ENCODE results near the gene NYAP1.
"Not testable (repeated sequence)": the region's sequence is repeated elsewhere in the genome, so short reads cannot be mapped to it uniquely, and the experiment has no call there.

DNA sequence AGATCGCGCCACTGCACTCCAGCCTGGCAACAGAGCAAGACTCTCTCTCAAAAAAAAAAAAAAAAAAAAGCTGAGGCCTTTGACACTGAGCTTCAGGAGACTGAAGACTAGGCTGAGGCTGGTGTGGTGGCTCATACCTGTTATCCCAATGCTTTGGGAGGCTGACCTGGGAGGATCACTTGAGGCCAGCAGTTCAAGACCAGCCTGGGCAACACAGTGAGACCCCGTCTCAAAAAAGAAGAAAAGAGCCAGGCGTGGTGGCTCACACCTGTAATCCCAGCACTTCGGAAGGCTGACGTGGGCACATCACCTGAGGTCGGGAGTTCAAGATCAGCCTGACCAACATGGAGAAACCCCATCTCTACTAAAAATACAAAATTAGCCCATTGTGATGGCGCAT, 36.4 kb upstream of the NYAP1 start:
- TF ChIP-seq, protein P1, sequence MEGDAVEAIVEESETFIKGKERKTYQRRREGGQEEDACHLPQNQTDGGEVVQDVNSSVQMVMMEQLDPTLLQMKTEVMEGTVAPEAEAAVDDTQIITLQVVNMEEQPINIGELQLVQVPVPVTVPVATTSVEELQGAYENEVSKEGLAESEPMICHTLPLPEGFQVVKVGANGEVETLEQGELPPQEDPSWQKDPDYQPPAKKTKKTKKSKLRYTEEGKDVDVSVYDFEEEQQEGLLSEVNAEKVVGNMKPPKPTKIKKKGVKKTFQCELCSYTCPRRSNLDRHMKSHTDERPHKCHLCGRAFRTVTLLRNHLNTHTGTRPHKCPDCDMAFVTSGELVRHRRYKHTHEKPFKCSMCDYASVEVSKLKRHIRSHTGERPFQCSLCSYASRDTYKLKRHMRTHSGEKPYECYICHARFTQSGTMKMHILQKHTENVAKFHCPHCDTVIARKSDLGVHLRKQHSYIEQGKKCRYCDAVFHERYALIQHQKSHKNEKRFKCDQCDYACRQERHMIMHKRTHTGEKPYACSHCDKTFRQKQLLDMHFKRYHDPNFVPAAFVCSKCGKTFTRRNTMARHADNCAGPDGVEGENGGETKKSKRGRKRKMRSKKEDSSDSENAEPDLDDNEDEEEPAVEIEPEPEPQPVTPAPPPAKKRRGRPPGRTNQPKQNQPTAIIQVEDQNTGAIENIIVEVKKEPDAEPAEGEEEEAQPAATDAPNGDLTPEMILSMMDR (conservative IDR thresholded peaks at IDR 0.05): not testable (repeated sequence)
- not testable (repeated sequence) for TF ChIP-seq ZFX (IDR thresholded peaks at IDR 0.05)

All from C4-2B (cell line).